K562 (cell line): ENCODE measurements around the gene GFOD2. TPM values are rescaled to one million over a fixed set of nuclear protein-coding genes. Genes with fewer than 3 reads are reported as not detected.

Source experiments
- ATAC-seq: fragments of 200-7000 bp; cut with Tn5 transposase; 3 replicates; pipeline ENCODE4 v1.9.1; 2020; ENCODE audit warnings: moderate library complexity
- BruUV-seq: library from RNA; stranded (reverse); fragments of 400-500 nt; replicated peaks from 2 replicates; lab custom pipeline; 2021; lab: Mats Ljungman, UMichigan
- CTCF ChIA-PET: fragments of 300-600 bp; formaldehyde crosslinking; extraction: SDS; loops from one replicate; lab custom pipeline; 2021; ENCODE audit warnings: low intra/inter-chr PET ratio; lab: Yijun Ruan, JAX
- POLR2A ChIA-PET: fragments of 300-600, 350-650 bp; sonication (Branson Sonifier 250); formaldehyde crosslinking; extraction: SDS; loops from one replicate; lab custom pipeline; 2021; ENCODE audit warnings: antibody characterized with exemption, inconsistent platforms; lab: Yijun Ruan, JAX
- DNase-seq, 4 experiments: peaks; one replicate each; pipeline versions ENCODE4 v3.0.0 to v3.0.0-alpha.2; 2011 to 2018; ENCODE audit warnings: low spot score in 3 of 4, mixed read lengths in 3 of 4; ENCODE audit errors: extremely low read depth in 1 of 4
- FAIRE-seq: peaks from 2 replicates; lab custom pipeline; 2011; peaks lifted over from hg19 to GRCh38; lab: Jason Lieb, UNC
- H2AFZ ChIP-seq: 2 replicates; pipeline ENCODE4 v1.6.0; 2011; ENCODE audit warnings: low read depth, low read length, control low read depth, inconsistent platforms
- H3K27ac ChIP-seq: fragments of 200-600 bp; 3 replicates; pipeline ENCODE4 v1.8.0; 2011; ENCODE audit warnings: low read depth, mild to moderate bottlenecking, control low read depth, inconsistent platforms, low read length, moderate library complexity, mixed read lengths; ENCODE audit errors: extremely low read depth
- H3K27me3 ChIP-seq, 2 experiments: fragments of 300-600 bp in 1 of 2; 2 replicates in 1 of 2; 3 replicates in 1 of 2; pipeline versions ENCODE4 v1.6.0 to v1.8.0; 2011; ENCODE audit warnings: inconsistent platforms in 2 of 2, low read length in 2 of 2, mild to moderate bottlenecking in 1 of 2, mixed read lengths in 1 of 2, moderate library complexity in 1 of 2; ENCODE audit not compliant: control insufficient read depth in 2 of 2, insufficient read depth in 2 of 2
- H3K36me3 ChIP-seq: fragments of 300-600 bp; 3 replicates; pipeline ENCODE4 v1.8.0; 2011; ENCODE audit warnings: mild to moderate bottlenecking, low read length, inconsistent platforms; ENCODE audit not compliant: control insufficient read depth, insufficient read depth
- H3K4me1 ChIP-seq, 2 experiments: fragments of 200-600 bp in 1 of 2; replicated peaks in 1 of 2; 2 replicates in 1 of 2; 3 replicates in 1 of 2; pipeline versions ENCODE4 v1.5.1 to v1.8.0; 2011; ENCODE audit warnings: inconsistent platforms in 2 of 2, low read length in 2 of 2, mild to moderate bottlenecking in 1 of 2, mixed read lengths in 1 of 2, moderate library complexity in 1 of 2; ENCODE audit not compliant: control insufficient read depth in 2 of 2, insufficient read depth in 2 of 2
- H3K4me2 ChIP-seq: 2 replicates; pipeline ENCODE4 v1.6.1; 2011; ENCODE audit warnings: low read length, control low read depth, inconsistent platforms, mixed read lengths; ENCODE audit not compliant: insufficient read depth
- H3K4me3 ChIP-seq: fragments of 200-600 bp; sonication (generic), shearing (Covaris generic); 2 replicates; pipeline ENCODE4 v1.5.1; 2016; ENCODE audit warnings: control low read depth, inconsistent platforms
- H3K79me2 ChIP-seq: fragments of 200-600 bp; 3 replicates; pipeline ENCODE4 v1.8.0; 2011; ENCODE audit warnings: low read length, inconsistent platforms; ENCODE audit not compliant: control insufficient read depth, insufficient read depth
- H3K9ac ChIP-seq, 2 experiments: 2 replicates each; pipeline versions ENCODE4 v1.6.0 to v1.6.1; 2011; ENCODE audit warnings: low read depth in 2 of 2, low read length in 2 of 2, control low read depth in 1 of 2, inconsistent platforms in 1 of 2, mild to moderate bottlenecking in 1 of 2, mixed read lengths in 1 of 2; ENCODE audit not compliant: insufficient read depth in 1 of 2
- H3K9me1 ChIP-seq: one replicate; pipeline ENCODE4 v1.6.0; 2011; ENCODE audit warnings: inconsistent platforms, mild to moderate bottlenecking, low read length, moderate library complexity; ENCODE audit not compliant: control insufficient read depth, insufficient read depth
- H3K9me3 ChIP-seq: replicated peaks from 2 replicates; pipeline ENCODE4 v1.5.1; 2011; ENCODE audit warnings: low read depth, low read length, inconsistent platforms; ENCODE audit not compliant: control insufficient read depth, insufficient read depth
- H4K20me1 ChIP-seq: replicated peaks from 2 replicates; pipeline ENCODE4 v1.6.1; 2011; ENCODE audit warnings: low read length, inconsistent platforms, mixed read lengths; ENCODE audit not compliant: control insufficient read depth, insufficient read depth
- ASH1L ChIP-seq: fragments of 450-650 bp; IDR thresholded peaks from 2 replicates; pipeline ENCODE4 v1.6.1; 2018; ENCODE audit warnings: borderline replicate concordance, mild to moderate bottlenecking, low read depth; ENCODE audit not compliant: partially characterized antibody
- ATF7 ChIP-seq: fragments of 450-650 bp; IDR thresholded peaks from 2 replicates; pipeline ENCODE4 v1.7.1; 2014; ENCODE audit warnings: mild to moderate bottlenecking, moderate library complexity
- CREM ChIP-seq: IDR thresholded peaks from 2 replicates; pipeline ENCODE4 v1.6.1; 2014; ENCODE audit warnings: antibody characterized with exemption, low read depth
- ETV1 ChIP-seq: fragments of 450-650 bp; conservative IDR thresholded peaks from 2 replicates; pipeline ENCODE4 v1.6.1; 2016; ENCODE audit warnings: missing genetic modification characterization, control low read depth, low read depth, missing compliant biosample characterization
- HDAC6 ChIP-seq: IDR thresholded peaks from 2 replicates; pipeline ENCODE4 v1.6.1; 2012; ENCODE audit warnings: low read depth, mild to moderate bottlenecking, control low read depth, inconsistent platforms, low read length, moderate library complexity
- HEY1 ChIP-seq: fragments of 250-450 bp; sonication (Bioruptor Pico); IDR thresholded peaks from 2 replicates; pipeline ENCODE4 v1.5.0; 2020; ENCODE audit warnings: mild to moderate bottlenecking, moderate library complexity, borderline replicate concordance
- LEF1 ChIP-seq: fragments of 450-650 bp; IDR thresholded peaks from 2 replicates; pipeline ENCODE4 v1.6.1; 2016; ENCODE audit warnings: mild to moderate bottlenecking
- SMC3 ChIP-seq: conservative IDR thresholded peaks from 2 replicates; pipeline ENCODE4 v1.6.1; 2011; ENCODE audit warnings: low read depth, low read length, improper control_type of control experiment; ENCODE audit not compliant: insufficient read depth
- SPI1 ChIP-seq: IDR thresholded peaks from 2 replicates; pipeline ENCODE4 v1.6.1; 2011; ENCODE audit warnings: low read depth, low read length, control low read depth, borderline replicate concordance
- SUPT5H ChIP-seq: fragments of 450-650 bp; IDR thresholded peaks from 2 replicates; pipeline ENCODE4 v1.6.1; 2016
- ZNF644 ChIP-seq: fragments of 200-800 bp; sonication (Bioruptor generic); IDR thresholded peaks from 2 replicates; pipeline ENCODE4 v1.6.1; 2016; ENCODE audit warnings: low read depth, missing genetic modification characterization, missing compliant biosample characterization
- WGBS: fragments of 100-300 bp; shearing (Covaris generic); methylation state at CpG from one replicate; pipeline ENCODE4 v1.1.6; 2016; ENCODE audit warnings: low coverage, mixed read lengths; ENCODE audit not compliant: insufficient coverage; ENCODE audit errors: missing lambda C conversion rate; 5-methylcytosine and 5-hydroxymethylcytosine counted together
- in situ Hi-C: fragments of 300-500 bp; cut with MboI; formaldehyde crosslinking; loops from 4 replicates; pipeline ENCODE4 v1.15.0; 2018; ENCODE audit warnings: inconsistent platforms, mixed read lengths
- intact Hi-C: fragments of 100-400 bp; cut with micrococcal nuclease; formaldehyde crosslinking; loops from 2 replicates; pipeline ENCODE4 v1.14.2; 2022
- polyA plus RNA-seq, 8 experiments: library from polyadenylated mRNA; depleted of rRNA in 4 of 8; stranded (reverse) in 5 of 8; unstranded in 3 of 8; fragments of >200 nt; fragmentation: Nextera tagmentation in 2 of 8; fragmentation: Illumina TruSeq in 1 of 8; extraction: Ambion mirVana in 2 of 8; extraction: Trizol in 1 of 8; gene quantifications; 2 replicates each; pipeline versions ENCODE4 v1.2.1 to v1.2.3, GENCODE V29; 2011 to 2014; ENCODE audit warnings: inconsistent platforms in 1 of 8, missing spikeins in 1 of 8
- total RNA-seq, 7 experiments: library from RNA; depleted of rRNA in 6 of 7; stranded (reverse); fragments of >200 nt in 6 of 7; fragmentation: Illumina TruSeq in 2 of 7; extraction: Trizol in 2 of 7; gene quantifications; 2 replicates each; pipeline versions ENCODE4 v1.2.1 to v1.2.3, GENCODE V29; 2011 to 2021; ENCODE audit warnings: low replicate concordance in 1 of 7
- TF ChIP-seq, protein P1 (sequence below): fragments of 250-450 bp; sonication (Bioruptor Pico); IDR thresholded peaks from 2 replicates; pipeline ENCODE4 v1.8.0; 2022; ENCODE audit warnings: moderate library complexity, mild to moderate bottlenecking, inconsistent platforms
- TF ChIP-seq, protein P2 (sequence below): fragments of 250-450 bp; sonication (Bioruptor Pico); IDR thresholded peaks from 2 replicates; pipeline ENCODE4 v1.8.0; 2021; ENCODE audit warnings: moderate library complexity, mild to moderate bottlenecking, inconsistent platforms
- TF ChIP-seq, protein P3 (sequence below): fragments of 250-450 bp; sonication (Bioruptor Pico); IDR thresholded peaks from 2 replicates; pipeline ENCODE4 v1.5.0; 2021; ENCODE audit warnings: mild to moderate bottlenecking, moderate library complexity

GFOD2 gene
- total and polyA plus RNA-seq, 9 of the 15 experiments (the other 6 are each of a cell fraction or from before 2014, with no cell fraction given): 1.9 to 15.8 (median 11.1) TPM

DNA sequence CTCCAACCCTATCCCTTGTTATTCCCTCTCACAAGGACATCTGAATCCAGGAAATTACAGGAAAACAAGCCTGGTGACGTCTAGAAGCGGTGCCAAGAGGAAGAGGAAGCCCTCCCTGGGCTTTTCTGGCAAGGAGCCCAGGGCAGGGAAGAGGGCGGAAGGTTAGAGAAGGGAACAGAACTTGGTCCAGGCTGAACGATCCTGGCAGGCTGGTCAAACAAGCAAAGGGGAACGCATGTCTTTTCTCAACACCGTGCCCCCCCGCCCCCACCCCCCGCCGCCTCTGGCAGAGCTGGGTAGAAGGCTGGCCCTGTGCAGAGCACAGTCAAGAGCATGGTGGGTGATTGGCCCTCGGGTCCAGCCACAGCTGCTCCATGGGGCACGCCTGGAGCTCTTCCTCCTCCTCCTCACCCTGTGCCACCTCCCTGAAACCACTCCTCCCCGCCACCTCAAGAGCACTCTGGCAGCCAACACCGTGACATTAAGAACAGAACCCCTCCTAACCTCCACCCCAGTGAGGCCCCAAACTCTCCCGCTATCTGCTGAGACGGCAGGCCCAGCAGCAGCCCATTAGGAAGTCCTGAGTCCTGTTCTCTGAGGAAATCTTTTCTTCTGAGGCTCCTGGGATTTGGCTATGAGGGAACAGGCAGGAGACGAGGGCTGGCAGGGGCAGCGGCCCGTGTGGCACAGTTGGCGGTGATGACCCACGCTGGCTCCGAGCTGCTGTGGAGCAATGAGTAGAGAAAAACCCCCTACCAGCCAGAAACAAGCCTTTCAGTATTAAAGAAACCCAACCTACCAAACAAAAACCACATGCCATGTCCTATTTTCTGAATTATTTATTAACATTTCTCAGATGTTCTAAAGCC, 45.2 kb downstream of the GFOD2 start:
- FAIRE-seq (no peak), DNase-seq (no peak), ATAC-seq (no peak)
- Histone ChIP-seq H3K79me2 (no peaks in the 10 kb centered on the region), H3K4me2 (no peak overlapping the region), H4K20me1 (no peaks in the 10 kb centered on the region), H3K4me3 (no peak overlapping the region), H3K27ac (no peak overlapping the region), H2AFZ (no peak overlapping the region), H3K27me3 (no peaks in the 10 kb centered on the region), H3K9me1 (no peaks in the 10 kb centered on the region), H3K9me3 (no peaks in the 10 kb centered on the region), H3K9ac (peak overlapping the region in 1 of 2 experiments; percentile 71; a peak in 2 of 4 replicates), H3K4me1 (peaks cover 0 to 5% of the 10 kb centered on the region in 2 experiments; a peak in 3 of 5 replicates), H3K36me3 (no peaks in the 10 kb centered on the region)
- ChIA-PET POLR2A (interaction anchor here (0.6 to 1.4 kb wide), 3 partner anchors 143 to 391 kb away, joined by 3 to 4 read pairs (median 4); no protein-coding TSS in a partner anchor), CTCF (interaction anchor here (0.6 to 2.2 kb wide), 4 partner anchors 156 to 654 kb away, joined by 3 to 31 read pairs (median 6); no protein-coding TSS in a partner anchor)
- in situ Hi-C loops: loop anchor here (10.0 kb wide), 1 partner anchor 371 kb away; no protein-coding TSS in a partner anchor
- no TSS peak for BruUV-seq
- 70% methylated on average over 19 of the region's 21 CpGs for WGBS
- intact Hi-C loops: loop anchor here (2.0 to 5.0 kb wide), 3 partner anchors 133 to 368 kb away; partner anchors contain the start of genes RANBP10 and TSNAXIP1
- TF ChIP-seq ETV1 (tag) (no peak), ASH1L (no peak), ATF7 (no peak), CREM (0 out of 2 replicates have a peak, but pooled peaks have one; percentile 21), HEY1 (no peak), SUPT5H (no peak), SPI1 (peak; percentile 14; the same call in 1 of the 2 replicates), LEF1 (no peak), ZNF644 (tag) (no peak), HDAC6 (no peak), SMC3 (no peak)
- TF ChIP-seq, protein P1, sequence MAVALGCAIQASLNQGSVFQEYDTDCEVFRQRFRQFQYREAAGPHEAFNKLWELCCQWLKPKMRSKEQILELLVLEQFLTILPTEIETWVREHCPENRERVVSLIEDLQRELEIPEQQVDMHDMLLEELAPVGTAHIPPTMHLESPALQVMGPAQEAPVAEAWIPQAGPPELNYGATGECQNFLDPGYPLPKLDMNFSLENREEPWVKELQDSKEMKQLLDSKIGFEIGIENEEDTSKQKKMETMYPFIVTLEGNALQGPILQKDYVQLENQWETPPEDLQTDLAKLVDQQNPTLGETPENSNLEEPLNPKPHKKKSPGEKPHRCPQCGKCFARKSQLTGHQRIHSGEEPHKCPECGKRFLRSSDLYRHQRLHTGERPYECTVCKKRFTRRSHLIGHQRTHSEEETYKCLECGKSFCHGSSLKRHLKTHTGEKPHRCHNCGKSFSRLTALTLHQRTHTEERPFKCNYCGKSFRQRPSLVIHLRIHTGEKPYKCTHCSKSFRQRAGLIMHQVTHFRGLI (CRISPR knock-in tag): no peak
- TF ChIP-seq, protein P2, sequence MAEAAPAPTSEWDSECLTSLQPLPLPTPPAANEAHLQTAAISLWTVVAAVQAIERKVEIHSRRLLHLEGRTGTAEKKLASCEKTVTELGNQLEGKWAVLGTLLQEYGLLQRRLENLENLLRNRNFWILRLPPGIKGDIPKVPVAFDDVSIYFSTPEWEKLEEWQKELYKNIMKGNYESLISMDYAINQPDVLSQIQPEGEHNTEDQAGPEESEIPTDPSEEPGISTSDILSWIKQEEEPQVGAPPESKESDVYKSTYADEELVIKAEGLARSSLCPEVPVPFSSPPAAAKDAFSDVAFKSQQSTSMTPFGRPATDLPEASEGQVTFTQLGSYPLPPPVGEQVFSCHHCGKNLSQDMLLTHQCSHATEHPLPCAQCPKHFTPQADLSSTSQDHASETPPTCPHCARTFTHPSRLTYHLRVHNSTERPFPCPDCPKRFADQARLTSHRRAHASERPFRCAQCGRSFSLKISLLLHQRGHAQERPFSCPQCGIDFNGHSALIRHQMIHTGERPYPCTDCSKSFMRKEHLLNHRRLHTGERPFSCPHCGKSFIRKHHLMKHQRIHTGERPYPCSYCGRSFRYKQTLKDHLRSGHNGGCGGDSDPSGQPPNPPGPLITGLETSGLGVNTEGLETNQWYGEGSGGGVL (CRISPR knock-in tag): no peak
- TF ChIP-seq, protein P3, sequence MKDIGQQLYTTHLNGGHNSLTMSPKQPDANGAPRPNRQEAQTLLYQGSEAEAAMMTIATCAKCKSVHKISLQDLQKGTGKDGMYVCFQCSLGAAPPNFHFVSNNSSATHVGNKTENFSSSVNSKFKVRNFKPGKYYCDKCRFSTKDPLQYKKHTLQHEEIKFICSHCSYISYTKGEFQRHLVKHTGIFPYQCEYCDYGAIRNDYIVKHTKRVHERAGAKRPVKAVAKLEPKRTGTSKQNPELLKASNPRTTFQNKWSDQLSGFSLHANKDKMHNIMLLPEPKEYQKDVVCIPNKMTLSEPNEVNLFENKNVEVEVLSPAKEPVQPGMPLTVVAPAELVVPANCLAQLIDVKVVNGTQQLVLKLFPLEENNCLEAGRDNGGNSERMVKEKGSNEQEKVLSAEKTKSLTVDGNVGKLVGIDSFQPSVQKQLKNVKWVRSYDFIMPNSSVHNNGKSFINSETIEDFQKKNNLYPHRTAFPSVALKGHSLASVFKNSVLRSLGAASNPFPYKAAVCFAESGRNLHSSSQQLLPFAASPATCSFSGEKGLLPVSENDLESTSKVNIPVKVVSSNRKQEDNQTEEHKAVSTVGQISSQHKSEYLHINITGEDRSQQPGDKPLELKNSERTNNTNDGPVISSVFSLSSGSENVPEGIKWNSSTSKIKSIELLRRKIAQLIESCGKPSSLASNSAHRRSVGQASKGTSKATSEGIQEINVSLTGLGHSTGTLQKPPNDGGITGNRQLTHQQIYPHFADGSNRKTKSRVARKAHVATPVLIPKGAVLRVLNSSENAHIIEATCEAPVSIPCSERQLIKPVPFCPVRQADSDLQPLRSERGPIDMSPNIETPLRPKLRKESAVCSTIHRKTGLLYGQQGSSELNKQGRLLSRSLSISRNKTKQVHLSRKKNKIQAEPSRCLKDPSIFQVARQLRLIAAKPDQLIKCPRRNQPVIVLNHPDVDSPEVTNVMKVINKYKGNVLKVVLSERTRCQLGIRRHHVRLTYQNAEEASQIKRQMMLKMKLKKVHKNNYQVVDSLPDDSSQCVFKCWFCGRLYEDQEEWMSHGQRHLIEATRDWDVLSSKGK (CRISPR knock-in tag): no peak
